ENCODE data around the gene KRT14.

- TF ChIP-seq POLR2A (IDR thresholded peaks at IDR 0.05; ENCODE audit: low read depth, low read length) (no peak), CTCF (IDR thresholded peaks at IDR 0.05; ENCODE audit: extremely low read depth in 1 of 2, insufficient read depth in 1 of 2, low read depth in 1 of 2, low read length in 2 of 2) (no peak), MAX (IDR thresholded peaks at IDR 0.05; ENCODE audit: insufficient read depth, insufficient read length) (no peak), EZH2 (IDR thresholded peaks at IDR 0.05; ENCODE audit: borderline replicate concordance, low read depth, low read length, severe bottlenecking) (no peak), MYC (IDR thresholded peaks at IDR 0.05; ENCODE audit: low read depth, low read length) (no peak), POLR2AphosphoS5 (IDR thresholded peaks at IDR 0.05; ENCODE audit: insufficient read depth, low read depth, low read length) (no peak), FOS (IDR thresholded peaks at IDR 0.05; ENCODE audit: borderline replicate concordance, insufficient read depth, low read length) (no peak)
Measured at GRCh38 chr17:41617698-41618097, 31.0 kb upstream of the KRT14 start.

Measured in endothelial cell of umbilical vein (primary cell).